Measurements from ENCODE around the gene MYH10.

DNA sequence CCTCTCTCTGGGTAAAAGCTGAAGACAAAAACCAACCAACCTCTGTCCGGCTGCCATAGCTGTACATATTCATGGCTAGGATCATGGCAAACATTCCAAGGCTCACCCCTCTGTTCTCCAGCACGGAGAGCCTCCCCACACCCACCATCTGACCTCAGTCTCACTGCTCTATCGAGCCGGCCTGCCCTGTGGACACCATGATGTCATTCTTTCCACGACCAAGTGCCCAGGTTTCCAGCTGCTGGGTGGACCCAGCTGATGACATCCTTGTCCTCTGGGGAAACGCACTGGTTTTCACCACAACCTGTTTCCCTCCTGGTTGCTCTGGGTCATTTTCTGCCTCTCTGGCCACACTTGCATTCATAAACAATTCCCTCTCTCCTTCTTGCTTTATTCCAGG, 127.2 kb downstream of the MYH10 start:
- TF ChIP-seq CTCF (IDR thresholded peaks at IDR 0.05; ENCODE audit: poor library complexity), result no peak
- TF ChIP-seq EZH2 (IDR thresholded peaks at IDR 0.05; ENCODE audit: borderline replicate concordance), result no peak
